ENCODE measurements around the gene CAMK2B. TPM values are rescaled to one million over a fixed set of nuclear protein-coding genes. Genes with fewer than 3 reads are reported as not detected.

CAMK2B gene
- total and polyA plus RNA-seq, 2 of the 13 experiments (the other 11 are each of a cell fraction or from before 2014, with no cell fraction given) = 0.27 to 0.48 TPM

DNA sequence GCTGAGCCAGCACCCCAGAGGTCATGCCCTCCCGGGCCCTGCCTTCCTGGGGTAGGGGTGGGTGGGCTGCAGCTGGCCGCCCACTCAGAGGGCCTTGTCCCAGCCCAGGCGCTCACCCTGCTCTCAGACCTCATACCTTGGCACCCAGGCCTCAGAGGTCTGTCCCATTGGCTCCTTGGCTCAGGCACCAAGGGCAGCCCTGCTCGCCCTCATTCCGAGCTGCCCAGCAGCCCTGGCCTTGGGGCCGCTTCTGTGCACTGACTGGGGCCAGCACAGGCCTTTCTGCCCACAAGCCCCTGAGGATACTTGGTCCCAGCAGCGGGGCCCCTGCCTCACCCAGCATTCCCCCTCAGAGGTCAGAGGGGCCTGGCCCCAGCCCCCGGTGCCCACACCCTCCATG, 90.3 kb downstream of the CAMK2B start:
- Histone ChIP-seq H3K27ac (ENCODE audit: extremely low read length, insufficient read depth, low read length) (no peak overlapping the region), H3K9ac (ENCODE audit: insufficient read depth, low read depth, low read length) (no peak overlapping the region), H3K36me3 (replicated peaks in 1 of 2; ENCODE audit: control insufficient read depth in 1 of 2, insufficient read depth in 2 of 2, low read length in 2 of 2) (no peaks in the 10 kb centered on the region), H3K4me3 (replicated peaks in 1 of 3; ENCODE audit: insufficient read depth in 1 of 3, low read depth in 2 of 3, low read length in 3 of 3) (no peak overlapping the region), H3K4me2 (ENCODE audit: low read depth, low read length) (no peak overlapping the region), H3K4me1 (ENCODE audit: insufficient read depth, low read length) (peaks cover 3% of the 10 kb centered on the region; the same call in 1 of the 2 replicates), H2AFZ (ENCODE audit: low read length) (no peak overlapping the region), H3K27me3 (ENCODE audit: control insufficient read depth in 1 of 2, insufficient read depth in 2 of 2, low read length in 2 of 2) (peaks cover 21 to 90% of the 10 kb centered on the region in 2 experiments), H3K9me3 (ENCODE audit: low read length) (no peaks in the 10 kb centered on the region), H4K20me1 (ENCODE audit: insufficient read depth, low read length) (no peaks in the 10 kb centered on the region), H3K79me2 (ENCODE audit: insufficient read depth, low read length) (no peaks in the 10 kb centered on the region)
- TF ChIP-seq, protein P1, sequence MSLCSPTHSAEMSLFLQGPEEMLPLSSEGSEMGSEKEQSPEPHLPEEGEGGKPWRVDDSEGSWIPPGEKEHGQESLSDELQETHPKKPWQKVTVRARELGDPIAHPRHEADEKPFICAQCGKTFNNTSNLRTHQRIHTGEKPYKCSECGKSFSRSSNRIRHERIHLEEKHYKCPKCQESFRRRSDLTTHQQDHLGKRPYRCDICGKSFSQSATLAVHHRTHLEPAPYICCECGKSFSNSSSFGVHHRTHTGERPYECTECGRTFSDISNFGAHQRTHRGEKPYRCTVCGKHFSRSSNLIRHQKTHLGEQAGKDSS (CRISPR knock-in tag; IDR thresholded peaks at IDR 0.05; ENCODE audit: borderline replicate concordance, low read depth) = no peak
- TF ChIP-seq TEAD3 (CRISPR knock-in tag; optimal IDR thresholded peaks at IDR 0.05; ENCODE audit: borderline replicate concordance) (no peak), ZNF260 (CRISPR knock-in tag; IDR thresholded peaks at IDR 0.05; ENCODE audit: borderline replicate concordance, low read depth) (no peak), REPIN1 (CRISPR knock-in tag; IDR thresholded peaks at IDR 0.05; ENCODE audit: borderline replicate concordance, low read depth) (no peak), PTBP1 (IDR thresholded peaks at IDR 0.05; ENCODE audit: low read depth, low read length, poor library complexity, severe bottlenecking) (no peak), MEIS1 (CRISPR knock-in tag; IDR thresholded peaks at IDR 0.05; ENCODE audit: borderline replicate concordance) (no peak), HDAC1 (CRISPR knock-in tag; IDR thresholded peaks at IDR 0.05) (no peak), MZF1 (CRISPR knock-in tag; IDR thresholded peaks at IDR 0.05; ENCODE audit: borderline replicate concordance) (no peak), ZMYM3 (CRISPR knock-in tag; IDR thresholded peaks at IDR 0.05) (no peak), ZFP82 (CRISPR knock-in tag; IDR thresholded peaks at IDR 0.05; ENCODE audit: borderline replicate concordance) (no peak), NR1H2 (CRISPR knock-in tag; IDR thresholded peaks at IDR 0.05; ENCODE audit: borderline replicate concordance, low read depth) (no peak), ZNF589 (CRISPR knock-in tag; conservative IDR thresholded peaks at IDR 0.05) (no peak), HNRNPLL (IDR thresholded peaks at IDR 0.05; ENCODE audit: low read depth, low read length, poor library complexity, severe bottlenecking) (no peak), ZNF12 (CRISPR knock-in tag; IDR thresholded peaks at IDR 0.05) (no peak), FOXA3 (CRISPR knock-in tag; IDR thresholded peaks at IDR 0.05) (no peak), TBL1XR1 (IDR thresholded peaks at IDR 0.05; ENCODE audit: borderline replicate concordance, low read length, partially characterized antibody) (no peak), SMC3 (IDR thresholded peaks at IDR 0.05; ENCODE audit: low read length) (no peak)
- TF ChIP-seq, protein P2, sequence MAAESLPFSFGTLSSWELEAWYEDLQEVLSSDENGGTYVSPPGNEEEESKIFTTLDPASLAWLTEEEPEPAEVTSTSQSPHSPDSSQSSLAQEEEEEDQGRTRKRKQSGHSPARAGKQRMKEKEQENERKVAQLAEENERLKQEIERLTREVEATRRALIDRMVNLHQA (CRISPR knock-in tag; IDR thresholded peaks at IDR 0.05) = no peak
- TF ChIP-seq, protein P3, sequence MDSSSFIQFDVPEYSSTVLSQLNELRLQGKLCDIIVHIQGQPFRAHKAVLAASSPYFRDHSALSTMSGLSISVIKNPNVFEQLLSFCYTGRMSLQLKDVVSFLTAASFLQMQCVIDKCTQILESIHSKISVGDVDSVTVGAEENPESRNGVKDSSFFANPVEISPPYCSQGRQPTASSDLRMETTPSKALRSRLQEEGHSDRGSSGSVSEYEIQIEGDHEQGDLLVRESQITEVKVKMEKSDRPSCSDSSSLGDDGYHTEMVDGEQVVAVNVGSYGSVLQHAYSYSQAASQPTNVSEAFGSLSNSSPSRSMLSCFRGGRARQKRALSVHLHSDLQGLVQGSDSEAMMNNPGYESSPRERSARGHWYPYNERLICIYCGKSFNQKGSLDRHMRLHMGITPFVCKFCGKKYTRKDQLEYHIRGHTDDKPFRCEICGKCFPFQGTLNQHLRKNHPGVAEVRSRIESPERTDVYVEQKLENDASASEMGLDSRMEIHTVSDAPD (CRISPR knock-in tag; IDR thresholded peaks at IDR 0.05) = no peak
- no TSS peak for BruUV-seq (replicated peaks)
- in situ Hi-C loops (cut with HindIII; ENCODE audit: extremely low pct_ligation_motif_present, low pct_unique_long_range_greater_than_20kb) (no loop called here), intact Hi-C loops (cut with micrococcal nuclease; ENCODE audit: unreplicated experiment) (no loop called here)
- POLR2A ChIA-PET = no interaction called here
- CTCF ChIA-PET (ENCODE audit: low intra/inter-chr PET ratio, low total read pairs) = no interaction called here
- ATAC-seq (no peak), DNase-seq (ENCODE audit: low spot score) (no peak), FAIRE-seq (no peak)
- WGBS (ENCODE audit: low lambda C conversion rate) = 9% methylated on average over 2 of the region's 8 CpGs
